ENCODE data around the gene TPP1. TPM values are rescaled to one million over a fixed set of nuclear protein-coding genes. Genes with fewer than 3 reads are reported as not detected.

The TPP1 gene
- total RNA-seq, 1 experiment from 2014 or later = 21.6 TPM

DNA sequence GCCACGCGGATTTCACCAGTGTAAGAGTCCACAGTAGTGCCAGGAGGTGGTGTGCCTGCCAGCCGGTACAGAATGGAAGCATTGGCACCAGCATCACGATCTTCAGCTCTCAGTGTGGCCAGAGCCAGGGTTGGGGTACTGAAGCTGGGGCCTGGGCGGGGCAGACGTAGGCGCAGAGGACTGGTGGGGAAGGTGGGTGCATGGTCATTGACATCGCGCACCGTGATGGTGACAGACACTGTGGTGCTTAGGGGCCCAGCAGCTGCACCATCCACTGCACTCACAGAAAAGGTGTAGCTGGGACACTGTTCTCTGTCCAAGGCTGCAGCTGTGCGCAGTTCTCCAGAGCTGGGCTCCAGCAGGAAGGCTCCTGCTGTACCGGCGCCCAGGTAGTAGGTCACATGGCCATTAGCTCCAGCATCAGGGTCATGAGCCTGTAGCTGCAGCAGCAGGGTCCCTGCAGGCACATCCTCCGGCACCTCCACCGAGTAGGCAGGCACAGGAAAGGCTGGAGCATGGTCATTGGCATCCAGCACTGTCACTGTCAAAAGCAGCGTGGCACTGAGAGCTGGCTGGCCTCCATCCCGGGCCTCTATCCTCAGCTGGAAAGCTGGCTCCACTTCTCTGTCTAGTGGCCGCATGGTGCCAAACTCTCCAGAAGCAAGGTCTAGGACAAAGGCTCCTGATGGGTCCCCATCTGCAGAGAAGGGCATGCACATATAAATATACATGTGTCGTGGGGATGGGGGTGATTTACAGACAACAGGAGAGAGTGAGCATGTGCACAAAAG is 7.9 kb upstream of the TPP1 start:
- CTCF ChIA-PET = no interaction called here
- Histone ChIP-seq H3K9me3 (ENCODE audit: low read length) (no peaks in the 10 kb centered on the region), H4K20me1 (ENCODE audit: low read length) (no peaks in the 10 kb centered on the region), H2AFZ (ENCODE audit: low read length) (no peak overlapping the region), H3K27me3 (ENCODE audit: low read length) (no peaks in the 10 kb centered on the region), H3F3A (ENCODE audit: low read length, unreplicated experiment) (no peaks in the 10 kb centered on the region), H3K9ac (ENCODE audit: low read length) (no peak overlapping the region), H3K4me3 (ENCODE audit: low read length) (no peak overlapping the region), H3K9me2 (replicated peaks; ENCODE audit: low read length) (no peaks in the 10 kb centered on the region), H3K36me3 (ENCODE audit: low read depth, low read length) (no peaks in the 10 kb centered on the region), H3K4me2 (ENCODE audit: low read length) (no peak overlapping the region), H3K4me1 (ENCODE audit: insufficient read depth, low read length) (no peaks in the 10 kb centered on the region), H3K79me2 (ENCODE audit: low read length) (no peaks in the 10 kb centered on the region), H3K27ac (ENCODE audit: low read length) (no peak overlapping the region)
- POLR2A ChIA-PET (ENCODE audit: unreplicated experiment) = no interaction called here
- intact Hi-C loops (cut with micrococcal nuclease) = no loop called here
- BruUV-seq (replicated peaks) = no TSS peak
- TF ChIP-seq EZH2phosphoT487 (IDR thresholded peaks at IDR 0.05; ENCODE audit: borderline replicate concordance, low read length) (no peak), EZH2 (IDR thresholded peaks at IDR 0.05; ENCODE audit: low read length, unreplicated experiment) (no peak)
- TF ChIP-seq, protein P1, sequence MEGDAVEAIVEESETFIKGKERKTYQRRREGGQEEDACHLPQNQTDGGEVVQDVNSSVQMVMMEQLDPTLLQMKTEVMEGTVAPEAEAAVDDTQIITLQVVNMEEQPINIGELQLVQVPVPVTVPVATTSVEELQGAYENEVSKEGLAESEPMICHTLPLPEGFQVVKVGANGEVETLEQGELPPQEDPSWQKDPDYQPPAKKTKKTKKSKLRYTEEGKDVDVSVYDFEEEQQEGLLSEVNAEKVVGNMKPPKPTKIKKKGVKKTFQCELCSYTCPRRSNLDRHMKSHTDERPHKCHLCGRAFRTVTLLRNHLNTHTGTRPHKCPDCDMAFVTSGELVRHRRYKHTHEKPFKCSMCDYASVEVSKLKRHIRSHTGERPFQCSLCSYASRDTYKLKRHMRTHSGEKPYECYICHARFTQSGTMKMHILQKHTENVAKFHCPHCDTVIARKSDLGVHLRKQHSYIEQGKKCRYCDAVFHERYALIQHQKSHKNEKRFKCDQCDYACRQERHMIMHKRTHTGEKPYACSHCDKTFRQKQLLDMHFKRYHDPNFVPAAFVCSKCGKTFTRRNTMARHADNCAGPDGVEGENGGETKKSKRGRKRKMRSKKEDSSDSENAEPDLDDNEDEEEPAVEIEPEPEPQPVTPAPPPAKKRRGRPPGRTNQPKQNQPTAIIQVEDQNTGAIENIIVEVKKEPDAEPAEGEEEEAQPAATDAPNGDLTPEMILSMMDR (conservative IDR thresholded peaks at IDR 0.05; ENCODE audit: low read depth, low read length) = no peak
- ATAC-seq (no peak), DNase-seq (no peak)

DNA sequence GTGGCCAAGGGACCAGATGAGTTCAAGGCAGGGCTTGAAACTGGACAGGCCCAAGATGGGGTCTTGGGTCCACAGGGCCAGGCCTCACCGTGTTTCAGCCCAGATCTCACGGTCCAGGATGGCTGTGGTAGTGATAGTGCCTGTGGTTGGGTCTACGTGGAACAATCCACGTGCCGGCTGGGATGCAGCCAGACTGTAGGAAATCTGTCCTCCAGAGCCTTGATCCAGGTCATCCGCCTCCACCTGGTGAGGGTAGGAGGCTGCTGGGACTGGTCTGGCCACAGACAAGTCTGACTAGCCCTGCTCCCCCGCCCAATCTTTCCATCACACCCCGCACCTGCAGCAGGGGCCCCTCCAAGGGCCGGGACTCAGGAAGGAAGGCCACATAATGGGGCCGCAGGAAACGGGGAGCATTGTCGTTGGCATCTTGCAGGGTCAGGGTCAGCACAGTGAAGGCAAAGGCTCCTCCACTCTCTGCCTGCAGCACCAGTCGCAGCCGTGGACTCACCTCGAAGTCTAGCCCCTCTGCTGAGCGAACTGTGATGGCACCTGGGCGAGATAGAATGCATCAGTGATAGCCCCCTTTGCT is 6.7 kb upstream of the TPP1 start:
- H3K9me2 ChIP-seq (replicated peaks; ENCODE audit: low read length) = no peaks in the 10 kb centered on the region
- H3K4me1 ChIP-seq (ENCODE audit: insufficient read depth, low read length) = no peaks in the 10 kb centered on the region
- CTCF ChIA-PET = no interaction called here
- H3F3A ChIP-seq (ENCODE audit: low read length, unreplicated experiment) = no peaks in the 10 kb centered on the region
- intact Hi-C loops (cut with micrococcal nuclease) = no loop called here
- H3K4me3 ChIP-seq (ENCODE audit: low read length) = no peak overlapping the region
- no peaks in the 10 kb centered on the region for H3K36me3 ChIP-seq (ENCODE audit: low read depth, low read length)
- no peak for TF ChIP-seq EZH2phosphoT487 (IDR thresholded peaks at IDR 0.05; ENCODE audit: borderline replicate concordance, low read length)
- TF ChIP-seq EZH2 (IDR thresholded peaks at IDR 0.05; ENCODE audit: low read length, unreplicated experiment) = no peak
- TF ChIP-seq, protein P1 (conservative IDR thresholded peaks at IDR 0.05; ENCODE audit: low read depth, low read length) = no peak
- BruUV-seq (replicated peaks) = no TSS peak
- H4K20me1 ChIP-seq (ENCODE audit: low read length) = no peaks in the 10 kb centered on the region
- no peak overlapping the region for H3K9ac ChIP-seq (ENCODE audit: low read length)
- no peak for DNase-seq
- no peak overlapping the region for H2AFZ ChIP-seq (ENCODE audit: low read length)
- POLR2A ChIA-PET (ENCODE audit: unreplicated experiment) = no interaction called here
- H3K9me3 ChIP-seq (ENCODE audit: low read length) = no peaks in the 10 kb centered on the region
- H3K4me2 ChIP-seq (ENCODE audit: low read length) = no peak overlapping the region
- ATAC-seq = no peak
- no peaks in the 10 kb centered on the region for H3K27me3 ChIP-seq (ENCODE audit: low read length)
- no peaks in the 10 kb centered on the region for H3K79me2 ChIP-seq (ENCODE audit: low read length)
- H3K27ac ChIP-seq (ENCODE audit: low read length) = no peak overlapping the region

Data from PC-3 (cell line).